NCI-H1105 treated with DMSO at 0.1 percent for 48 hours (cell line): ENCODE measurements around the gene EMX1.

ENCODE experiments used
- DNase-seq: peaks from one replicate; lab custom pipeline; 2025; lab: John Stamatoyannopoulos, UW

EMX1 gene

DNA sequence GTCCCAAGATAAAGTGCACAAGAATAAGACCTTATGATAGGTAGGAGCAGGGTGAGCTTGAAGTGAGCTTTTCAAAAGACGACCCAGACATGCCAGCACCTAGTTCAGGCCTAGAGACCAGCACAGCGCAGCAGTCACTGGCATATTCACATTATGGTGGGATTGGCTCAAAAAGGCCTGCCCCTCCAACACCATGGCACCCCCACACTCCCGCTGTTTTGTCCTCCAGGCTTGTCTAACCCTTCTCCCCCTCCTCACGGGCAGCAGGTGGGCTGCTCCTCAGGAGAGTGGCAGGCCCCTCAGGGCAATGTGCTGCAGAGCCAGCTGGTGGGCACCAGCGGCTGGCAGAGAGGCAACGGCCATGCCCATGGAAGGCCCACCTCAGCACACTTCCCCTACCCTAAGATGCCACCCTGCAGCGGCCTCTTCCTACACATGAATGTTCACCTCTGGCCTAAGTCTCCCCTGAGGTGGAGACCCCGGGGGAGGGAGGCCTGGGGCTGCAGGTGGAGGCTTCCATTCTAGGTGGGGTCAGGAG lies 25.6 kb downstream of the EMX1 start:
- no peak for DNase-seq

DNA sequence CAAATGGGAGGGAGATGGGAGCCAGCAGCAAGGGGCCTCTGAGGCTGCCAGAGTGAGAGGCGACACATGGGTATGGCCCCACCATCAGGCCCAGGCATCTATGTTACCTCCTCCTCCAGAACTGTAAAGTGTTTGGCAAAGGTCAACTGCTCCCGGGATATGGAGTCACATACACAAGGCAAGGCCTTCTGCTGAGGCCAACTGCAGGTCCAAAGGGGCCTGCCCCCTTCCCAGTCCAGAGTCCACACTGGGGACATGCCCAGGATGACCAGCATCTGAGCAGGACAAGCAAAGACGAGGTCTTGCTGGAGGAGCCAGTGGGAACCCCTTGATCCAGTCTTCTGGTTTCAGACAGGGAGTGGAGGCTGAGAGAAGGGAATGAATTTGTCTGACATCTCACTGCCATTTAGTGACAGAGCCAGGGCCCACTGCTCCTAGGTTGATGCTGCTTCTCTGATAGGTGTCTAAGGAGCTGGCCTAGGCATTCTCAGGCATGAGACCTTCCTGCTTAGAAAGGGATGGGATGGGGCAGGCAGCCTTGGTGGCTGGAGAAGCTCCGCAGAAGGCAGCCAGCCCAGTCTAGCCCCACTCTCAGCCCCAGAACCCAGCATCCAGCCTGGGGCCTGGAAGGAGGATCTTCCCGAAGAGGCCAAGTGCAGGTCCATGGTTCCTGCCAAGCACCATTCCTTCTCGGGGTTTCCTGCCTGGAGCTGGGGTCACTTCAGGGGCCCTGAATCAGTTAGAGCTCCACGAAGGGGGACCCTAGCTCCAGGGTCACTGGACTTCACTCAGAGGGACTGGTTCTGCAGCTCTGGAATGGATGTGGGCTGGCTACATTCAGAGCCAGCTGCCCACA lies 26.4 kb downstream of the EMX1 start:
- no peak for DNase-seq

DNA sequence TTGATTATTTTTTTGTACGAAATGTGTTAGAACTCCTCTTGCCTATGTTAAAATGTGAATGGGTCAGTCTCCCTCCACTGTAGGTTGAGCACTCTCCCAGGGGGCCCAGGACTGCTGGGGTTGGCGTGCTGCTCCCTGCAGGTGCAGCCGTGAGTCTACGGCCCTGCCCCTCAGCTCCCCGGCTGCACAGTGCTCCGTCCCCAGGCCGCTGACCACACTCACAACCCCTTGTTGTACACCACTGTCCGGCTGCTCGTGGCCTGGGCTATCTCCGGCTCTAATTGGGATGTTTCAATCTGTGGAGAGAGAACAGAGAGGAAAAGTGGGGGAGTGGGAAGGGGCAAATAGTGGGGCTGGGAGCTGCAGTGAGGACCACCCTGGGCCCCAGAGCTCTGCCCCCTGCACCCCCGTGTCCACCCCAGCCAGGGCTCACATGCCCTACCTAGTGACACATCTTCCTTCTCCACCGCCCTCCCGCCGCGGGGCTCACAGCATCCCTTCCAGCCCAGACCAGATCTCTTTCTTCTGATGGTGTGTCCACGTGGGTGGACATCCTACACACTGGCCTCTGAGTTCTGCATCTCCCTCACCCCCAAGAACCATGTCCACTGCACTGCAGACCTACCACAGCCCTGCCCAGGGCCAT lies 27.6 kb downstream of the EMX1 start:
- no peak for DNase-seq

DNA sequence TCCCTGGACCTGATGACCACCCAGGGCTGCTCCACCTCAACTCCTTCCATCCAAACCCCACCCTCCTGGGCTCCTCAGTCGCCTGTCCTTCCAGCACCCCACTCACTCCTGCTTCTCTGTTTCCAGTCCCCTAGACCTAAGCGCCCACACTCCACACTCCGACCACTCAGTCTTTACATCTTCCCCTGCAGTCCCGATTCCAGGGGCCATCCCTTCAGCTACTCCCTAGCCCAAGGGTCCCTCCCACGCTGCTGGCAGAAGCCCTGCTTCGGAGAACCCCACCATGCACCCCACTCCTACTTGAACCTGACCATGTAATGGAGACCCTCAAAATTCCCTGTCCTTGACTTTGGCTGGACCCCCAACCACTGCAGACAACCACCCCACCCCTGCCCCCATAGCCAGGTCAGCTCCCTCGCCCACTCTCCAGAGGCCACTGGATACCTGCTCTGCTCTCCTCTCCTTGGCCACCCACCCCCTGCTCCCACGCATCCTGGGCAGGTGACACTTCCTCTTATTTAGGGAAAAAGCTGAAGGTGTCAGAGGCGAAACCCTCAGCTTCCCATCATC lies 28.2 kb downstream of the EMX1 start:
- no peak for DNase-seq

DNA sequence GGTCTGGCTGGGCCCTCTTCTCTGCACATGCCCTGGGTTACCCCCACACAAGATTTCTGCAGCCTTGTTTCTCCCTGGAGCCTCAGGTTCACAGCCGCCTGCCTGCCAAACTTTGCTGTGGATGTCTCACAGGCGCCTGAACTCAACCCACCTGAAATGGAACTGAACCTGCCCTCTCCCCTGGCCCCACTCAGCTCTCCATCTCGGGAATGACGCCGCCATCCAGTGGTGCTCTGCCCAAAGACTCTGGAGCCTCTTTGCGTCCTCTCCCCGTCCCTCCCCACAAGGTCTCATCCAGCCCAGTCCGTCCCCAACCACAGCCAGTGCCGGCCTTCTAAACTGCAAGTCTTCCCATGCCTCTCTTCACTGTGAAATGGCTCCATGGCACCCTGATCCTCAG lies 29.1 kb downstream of the EMX1 start:
- no peak for DNase-seq

GRCh38 chr2:72947952-72948830 lies 30.9 kb downstream of the EMX1 start:
- no peak for DNase-seq

- no peak for DNase-seq
These were observed 31.7 kb downstream of the EMX1 start for GRCh38 chr2:72949045-72949444.

GRCh38 chr2:72949642-72950041 lies 32.3 kb downstream of the EMX1 start:
- no peak for DNase-seq

DNA sequence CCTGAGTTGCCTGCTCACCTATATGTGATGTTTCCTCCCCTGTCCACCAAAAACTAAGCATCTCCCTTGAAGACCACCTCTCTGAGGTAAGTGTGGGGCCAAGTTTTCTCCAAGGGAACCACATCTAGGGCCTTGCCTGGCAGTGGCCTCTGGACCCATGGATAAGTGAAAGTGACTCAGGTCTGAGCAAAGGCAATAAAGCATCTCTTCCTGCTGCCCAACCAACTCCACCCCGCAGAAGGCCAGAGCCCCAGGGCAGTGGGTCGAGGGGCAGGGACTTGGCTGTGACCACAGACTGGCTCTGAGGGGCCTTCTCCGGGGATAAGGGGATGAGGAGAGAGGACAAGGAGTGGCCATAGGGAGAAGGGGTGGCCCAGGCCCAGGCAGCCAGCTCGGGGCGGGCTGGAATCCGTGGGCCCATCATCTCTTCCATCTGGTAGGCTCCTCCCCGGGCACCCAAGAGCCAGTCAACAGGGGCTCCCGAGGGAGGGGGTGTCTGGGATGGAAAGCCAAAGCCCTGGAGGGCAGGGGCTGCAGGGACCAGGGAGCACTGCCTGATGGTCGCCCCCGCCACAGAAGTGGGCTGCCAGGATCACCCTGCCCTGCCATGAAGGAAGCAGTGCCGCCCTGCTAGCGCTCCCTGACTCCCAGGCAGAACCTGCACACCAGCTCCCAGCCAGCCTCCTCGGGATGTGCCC lies 33.4 kb downstream of the EMX1 start:
- DNase-seq: no peak

DNA sequence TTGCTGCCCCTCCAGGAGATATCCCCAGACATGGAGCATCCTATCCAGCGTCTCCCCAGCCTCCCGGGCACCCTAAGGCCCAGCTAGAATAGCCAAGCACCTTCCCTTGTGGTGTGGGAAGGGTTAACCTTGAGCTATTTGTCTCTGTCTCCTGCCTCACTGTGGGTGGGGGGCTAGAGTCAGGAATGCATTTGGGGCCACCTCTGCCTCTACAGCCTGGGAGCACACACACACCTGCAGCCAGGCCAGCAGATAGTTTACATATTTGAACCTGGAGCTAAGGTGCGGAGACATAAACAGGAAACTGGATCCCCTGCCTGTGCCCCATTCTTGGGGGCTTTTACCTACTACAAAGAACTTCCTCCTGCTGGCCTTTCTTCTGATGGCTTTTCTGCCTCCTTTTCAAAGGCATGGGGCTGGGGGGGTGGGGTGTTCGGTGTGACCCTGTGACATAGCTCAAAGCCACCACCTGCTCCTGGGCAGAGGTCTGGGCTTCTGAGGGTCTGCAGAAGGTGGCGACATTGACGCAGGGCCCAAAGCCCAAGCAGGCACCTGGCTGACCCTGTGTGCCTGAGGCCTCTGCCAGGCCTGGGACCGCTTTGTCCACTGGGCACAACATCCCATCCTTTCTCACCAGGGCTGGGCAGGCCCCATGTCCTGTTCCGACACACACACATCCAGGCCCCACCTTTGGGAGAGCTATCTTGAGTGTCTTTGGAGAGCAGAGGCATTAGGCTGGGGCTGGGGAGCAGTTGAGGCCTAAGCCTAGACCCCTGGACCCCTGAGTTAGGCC lies 34.2 kb downstream of the EMX1 start:
- no peak for DNase-seq

GRCh38 chr2:72952110-72952823 lies 34.9 kb downstream of the EMX1 start:
- DNase-seq: no peak

DNA sequence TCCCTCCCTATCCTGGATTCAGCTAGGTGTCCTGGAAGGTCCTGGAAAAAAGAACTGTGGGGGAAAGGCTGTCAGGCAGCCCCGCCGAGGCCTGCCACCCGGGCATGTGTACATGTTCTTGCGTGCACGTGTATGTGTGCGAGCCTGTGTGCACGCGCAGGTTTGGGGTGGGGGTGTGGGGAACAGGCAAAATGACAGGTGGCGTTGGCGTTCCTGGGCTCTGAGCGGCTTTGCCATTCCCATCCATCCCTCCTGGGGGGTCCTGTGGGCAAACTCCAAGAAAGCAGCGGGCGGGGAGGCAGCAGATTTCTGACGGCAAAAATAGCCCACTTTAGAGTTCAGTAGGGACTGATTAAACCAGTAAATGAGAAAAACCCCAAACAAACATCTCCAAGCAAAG lies 35.6 kb downstream of the EMX1 start:
- DNase-seq: no peak

DNA sequence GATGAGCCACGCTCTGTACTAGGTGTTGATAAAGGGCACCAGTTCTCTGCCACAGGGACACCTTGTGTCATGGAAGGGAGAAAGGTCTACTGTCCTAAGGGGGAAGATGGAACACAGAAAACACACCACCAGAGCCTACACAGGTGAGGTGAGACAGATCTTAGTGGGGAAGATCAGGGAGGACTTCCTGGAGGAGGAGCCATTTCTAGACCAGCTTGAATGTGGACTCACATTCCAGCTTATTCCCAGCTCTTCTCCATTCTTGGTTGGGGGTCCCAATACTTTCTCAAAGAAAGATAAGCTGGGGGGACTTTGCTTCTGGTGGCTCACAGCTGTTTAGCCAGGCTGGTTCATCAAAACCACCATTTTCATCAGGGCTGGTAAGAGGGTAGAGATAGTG lies 36.2 kb downstream of the EMX1 start:
- DNase-seq: no peak

GRCh38 chr2:72953976-72954375 lies 36.7 kb downstream of the EMX1 start:
- no peak for DNase-seq

DNA sequence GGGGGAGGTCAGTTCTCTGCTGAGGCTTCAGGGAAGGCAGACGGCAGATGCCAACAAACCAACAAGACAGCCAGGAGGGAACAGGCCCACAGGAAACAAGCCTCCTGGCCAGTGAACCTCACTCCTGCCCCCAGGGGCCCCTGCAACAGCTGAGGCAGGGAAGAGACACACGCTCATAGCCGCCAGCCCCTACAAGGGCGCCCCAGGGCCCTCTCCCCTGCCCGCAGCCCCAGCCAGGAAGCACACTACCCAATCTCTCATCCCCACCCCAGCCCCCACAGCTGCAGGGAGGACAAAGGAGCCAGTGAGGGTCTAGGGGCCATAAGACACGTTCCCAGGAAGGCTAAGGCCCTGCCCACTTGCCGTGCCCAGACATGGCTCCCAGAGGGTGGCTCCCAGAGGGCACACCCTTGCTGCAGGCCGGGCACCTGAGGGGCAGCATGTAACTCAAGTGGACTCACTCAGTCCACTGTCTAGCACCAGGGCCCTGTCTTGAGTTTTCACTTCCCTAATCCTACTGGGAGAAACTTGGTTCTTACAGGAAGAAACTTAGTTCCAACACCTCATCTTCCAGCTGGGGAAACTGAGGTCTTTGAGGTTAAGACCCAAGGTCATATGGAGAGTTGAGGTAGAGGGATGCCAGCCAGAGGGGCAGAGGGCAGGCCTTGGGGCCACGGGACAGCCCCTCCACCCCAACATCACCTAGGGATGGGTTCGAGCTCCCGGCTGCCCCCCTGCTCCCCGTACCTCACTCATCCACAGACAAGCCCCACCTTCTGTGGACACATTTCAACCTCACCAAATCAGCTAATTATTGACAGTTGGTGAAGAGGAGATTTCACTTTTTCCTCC lies 37.3 kb downstream of the EMX1 start:
- no peak for DNase-seq

DNA sequence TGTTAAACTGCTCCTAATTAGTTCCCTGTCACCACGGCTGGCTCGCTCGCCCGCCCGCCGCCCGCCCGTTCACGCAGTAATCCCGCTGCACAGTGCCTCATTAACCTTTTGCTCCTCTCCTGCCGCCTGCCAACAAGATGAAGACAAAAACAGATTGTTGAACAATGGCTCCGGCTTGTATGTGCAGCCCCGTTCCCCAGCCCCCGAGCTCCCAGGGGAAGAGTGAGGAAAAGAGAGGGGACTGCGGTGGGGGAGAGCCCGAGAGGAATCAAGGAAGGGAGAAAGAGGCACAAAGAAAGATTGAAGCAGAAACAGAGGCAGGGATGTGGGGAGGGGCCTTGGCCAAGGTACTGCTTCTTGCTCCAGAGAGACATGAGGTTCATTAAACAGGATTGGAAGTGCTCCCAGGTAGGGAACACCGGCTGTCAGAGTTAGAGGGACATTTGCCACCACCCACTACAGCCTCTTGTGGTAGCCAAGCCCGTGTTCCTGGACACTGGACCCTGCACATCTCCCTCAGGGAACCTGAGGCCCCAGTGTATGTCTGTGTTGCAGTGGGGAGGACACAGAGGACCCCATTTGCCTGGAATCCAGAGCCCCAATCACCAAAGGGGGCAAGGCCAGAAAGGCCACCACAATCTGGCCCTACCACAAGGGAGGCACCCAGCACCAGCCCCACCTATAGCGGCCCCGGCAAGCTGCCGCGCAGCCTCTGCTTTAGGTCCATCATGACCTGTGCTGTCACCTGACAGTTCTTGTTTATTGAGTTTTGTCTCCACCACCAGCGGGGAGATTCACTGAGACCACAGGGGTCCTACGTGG lies 38.1 kb downstream of the EMX1 start:
- DNase-seq: no peak

DNA sequence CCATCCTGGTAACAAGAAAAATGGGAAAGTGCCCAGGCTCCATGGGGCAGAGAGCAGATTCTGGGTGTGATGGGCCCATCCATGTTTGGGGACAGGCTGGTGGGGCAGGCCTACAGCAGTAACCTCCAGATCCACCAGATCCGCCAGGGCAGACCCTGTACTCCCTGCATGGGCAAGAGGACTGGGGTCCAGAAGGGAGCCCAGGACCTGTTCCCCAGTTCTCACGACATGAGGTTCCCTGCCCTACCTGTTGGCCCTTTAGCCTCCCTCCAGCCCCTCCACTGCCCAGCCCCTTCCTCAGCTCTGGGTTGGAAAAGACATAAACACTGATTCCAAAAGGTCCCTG lies 38.7 kb downstream of the EMX1 start:
- no peak for DNase-seq

DNA sequence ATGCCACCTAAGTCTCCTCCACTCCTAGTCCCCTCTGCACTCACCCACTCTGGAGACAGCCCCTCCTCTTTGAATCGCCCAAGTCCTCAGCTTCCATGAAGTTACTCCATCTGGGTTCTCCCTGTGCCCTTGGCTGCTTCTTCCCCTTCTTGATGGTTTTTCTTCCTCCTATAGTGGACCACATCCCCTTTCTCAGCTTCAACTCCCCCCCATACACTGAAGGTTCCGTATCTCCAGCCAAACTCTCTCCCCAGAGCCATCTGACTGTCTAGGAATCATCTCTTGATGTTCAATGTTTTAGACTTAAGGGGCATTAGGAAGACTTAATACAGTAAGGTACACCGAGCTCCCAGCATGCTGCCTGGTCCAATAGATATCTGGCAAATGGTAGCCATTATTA lies 39.6 kb downstream of the EMX1 start:
- no peak for DNase-seq
